Breast epithelium (tissue), 3 donors: ENCODE data around the gene MROH9.

Experiments
- POLR2A ChIP-seq: fragments of 450-650 bp; IDR thresholded peaks from one replicate; pipeline ENCODE4 v1.6.1; 2016; ENCODE audit warnings: antibody characterized with exemption, mild to moderate bottlenecking, moderate library complexity
- TF ChIP-seq, protein P1 (sequence below), 3 donors: fragments of 450-650 bp; IDR thresholded peaks; one replicate each; pipeline ENCODE4 v1.5.1; 2016 to 2017; ENCODE audit warnings: antibody characterized with exemption in 3 of 3, mild to moderate bottlenecking in 3 of 3, moderate library complexity in 3 of 3

DNA sequence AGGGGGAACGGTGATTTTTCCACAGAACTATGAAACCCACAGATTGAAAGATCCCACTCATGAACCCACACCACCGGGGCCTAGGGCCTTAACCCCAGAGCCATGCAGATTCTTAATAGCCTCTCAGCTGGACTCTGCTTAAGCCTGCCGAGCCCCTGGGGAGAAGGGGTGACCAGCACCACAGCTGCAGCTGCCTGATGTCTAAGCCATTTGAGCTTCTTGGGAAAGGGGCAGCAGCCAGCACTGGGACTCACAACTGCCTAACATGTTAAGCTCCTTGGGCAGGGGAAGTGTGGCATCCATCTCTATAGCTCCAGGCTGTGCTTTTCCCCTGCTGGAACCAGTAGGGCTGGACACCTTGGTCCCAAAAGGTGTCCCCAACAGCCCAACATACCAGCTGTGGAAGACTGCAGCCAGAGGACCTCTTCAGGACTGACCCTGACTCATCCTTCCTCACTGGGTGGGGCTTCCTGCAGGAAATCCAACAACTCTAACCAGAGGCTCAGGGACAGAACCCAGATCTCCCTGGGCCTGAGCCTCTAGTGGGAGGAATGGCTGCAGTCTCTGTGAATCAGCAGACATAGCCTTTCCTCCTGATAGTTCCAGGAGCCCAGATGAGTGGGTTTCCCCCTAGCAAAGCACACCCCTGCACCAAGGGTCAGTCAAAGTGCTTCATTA lies 120.8 kb downstream of the MROH9 start:
- TF ChIP-seq POLR2A, result no peak
- TF ChIP-seq, protein P1, sequence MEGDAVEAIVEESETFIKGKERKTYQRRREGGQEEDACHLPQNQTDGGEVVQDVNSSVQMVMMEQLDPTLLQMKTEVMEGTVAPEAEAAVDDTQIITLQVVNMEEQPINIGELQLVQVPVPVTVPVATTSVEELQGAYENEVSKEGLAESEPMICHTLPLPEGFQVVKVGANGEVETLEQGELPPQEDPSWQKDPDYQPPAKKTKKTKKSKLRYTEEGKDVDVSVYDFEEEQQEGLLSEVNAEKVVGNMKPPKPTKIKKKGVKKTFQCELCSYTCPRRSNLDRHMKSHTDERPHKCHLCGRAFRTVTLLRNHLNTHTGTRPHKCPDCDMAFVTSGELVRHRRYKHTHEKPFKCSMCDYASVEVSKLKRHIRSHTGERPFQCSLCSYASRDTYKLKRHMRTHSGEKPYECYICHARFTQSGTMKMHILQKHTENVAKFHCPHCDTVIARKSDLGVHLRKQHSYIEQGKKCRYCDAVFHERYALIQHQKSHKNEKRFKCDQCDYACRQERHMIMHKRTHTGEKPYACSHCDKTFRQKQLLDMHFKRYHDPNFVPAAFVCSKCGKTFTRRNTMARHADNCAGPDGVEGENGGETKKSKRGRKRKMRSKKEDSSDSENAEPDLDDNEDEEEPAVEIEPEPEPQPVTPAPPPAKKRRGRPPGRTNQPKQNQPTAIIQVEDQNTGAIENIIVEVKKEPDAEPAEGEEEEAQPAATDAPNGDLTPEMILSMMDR (IDR thresholded peaks at IDR 0.05), result no peak
